Measurements from ENCODE around the gene CLIC1.

The CLIC1 gene

DNA sequence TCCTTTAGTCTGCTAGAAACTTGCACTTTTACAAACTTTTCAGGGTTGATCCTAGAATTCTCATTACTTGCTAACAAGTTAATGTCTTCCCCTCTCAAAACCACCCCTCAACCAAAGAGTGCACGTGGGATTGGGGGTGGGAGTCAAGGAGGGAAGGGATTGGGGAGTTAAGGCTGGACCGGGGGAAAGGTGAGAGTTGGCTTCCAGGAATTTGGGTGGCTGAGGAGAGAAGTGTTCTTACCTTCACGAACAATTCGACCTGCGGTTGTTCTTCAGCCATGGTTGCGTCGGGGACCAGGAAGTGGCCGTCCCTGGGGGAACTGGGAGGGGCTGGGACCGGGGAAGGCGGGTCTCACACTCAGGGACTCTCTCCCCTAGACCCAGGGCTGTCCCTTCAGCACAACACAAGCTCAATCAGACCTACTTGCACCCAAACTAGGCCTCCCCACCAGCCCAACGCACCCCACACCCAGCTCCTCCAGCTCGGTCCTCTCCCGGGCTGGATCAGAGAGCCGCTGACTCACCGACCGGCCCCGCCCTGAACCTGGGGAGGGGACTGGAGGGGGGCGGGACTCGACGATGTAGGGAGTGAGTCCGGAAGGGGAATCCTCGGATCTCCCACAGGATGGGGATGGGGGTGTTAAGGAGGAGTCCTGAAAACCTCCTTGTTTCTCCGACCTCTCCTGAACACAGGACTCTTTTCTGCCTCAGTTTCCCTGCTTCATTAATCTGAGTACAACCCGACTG lies at the start of gene CLIC1:
Gene CLIC1, minus strand, starts transcription at position 510 of the 747 bp plus-strand sequence. Its CDS starts 230 bp downstream, at position 280.
- ChIA-PET CTCF (interaction anchor here (1.5 to 11.4 kb wide), 6 partner anchors 8 to 71 kb away, joined by 4 to 73 read pairs (median 14); partner anchors contain the start of genes DDAH2, LSM2 and MPIG6B), POLR2A (interaction anchor here (0.5 to 1.3 kb wide), 4 partner anchors 9 to 189 kb away, joined by 3 to 5 read pairs (median 4); partner anchors contain the start of genes HSPA1B, LSM2 and NFKBIL1)
- TF ChIP-seq, protein P1, sequence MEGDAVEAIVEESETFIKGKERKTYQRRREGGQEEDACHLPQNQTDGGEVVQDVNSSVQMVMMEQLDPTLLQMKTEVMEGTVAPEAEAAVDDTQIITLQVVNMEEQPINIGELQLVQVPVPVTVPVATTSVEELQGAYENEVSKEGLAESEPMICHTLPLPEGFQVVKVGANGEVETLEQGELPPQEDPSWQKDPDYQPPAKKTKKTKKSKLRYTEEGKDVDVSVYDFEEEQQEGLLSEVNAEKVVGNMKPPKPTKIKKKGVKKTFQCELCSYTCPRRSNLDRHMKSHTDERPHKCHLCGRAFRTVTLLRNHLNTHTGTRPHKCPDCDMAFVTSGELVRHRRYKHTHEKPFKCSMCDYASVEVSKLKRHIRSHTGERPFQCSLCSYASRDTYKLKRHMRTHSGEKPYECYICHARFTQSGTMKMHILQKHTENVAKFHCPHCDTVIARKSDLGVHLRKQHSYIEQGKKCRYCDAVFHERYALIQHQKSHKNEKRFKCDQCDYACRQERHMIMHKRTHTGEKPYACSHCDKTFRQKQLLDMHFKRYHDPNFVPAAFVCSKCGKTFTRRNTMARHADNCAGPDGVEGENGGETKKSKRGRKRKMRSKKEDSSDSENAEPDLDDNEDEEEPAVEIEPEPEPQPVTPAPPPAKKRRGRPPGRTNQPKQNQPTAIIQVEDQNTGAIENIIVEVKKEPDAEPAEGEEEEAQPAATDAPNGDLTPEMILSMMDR (IDR thresholded peaks at IDR 0.05; ENCODE audit: control extremely low read depth, extremely low read depth, low read depth, missing control alignments): no peak
- DNase-seq (ENCODE audit: extremely low spot score): peak; percentile 83

DNA sequence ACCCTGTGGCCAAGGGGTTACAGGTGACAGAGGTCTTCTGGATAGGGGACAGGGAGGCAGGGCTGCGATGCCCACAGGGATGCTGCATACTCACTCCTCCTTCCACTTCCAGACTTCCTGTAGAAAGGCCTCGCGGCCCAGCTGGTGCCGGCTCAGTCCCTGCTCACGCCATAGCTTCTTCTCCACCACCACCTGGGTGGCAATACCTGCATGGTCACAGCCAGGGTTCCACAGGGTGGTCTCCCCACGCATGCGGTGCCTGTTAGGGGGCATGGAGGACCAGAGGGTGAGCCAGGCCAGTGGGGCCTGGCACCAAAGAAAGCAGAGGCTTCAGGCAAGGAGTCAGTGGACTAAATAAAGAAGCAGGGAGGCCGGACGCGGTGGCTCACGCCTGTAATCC lies 49.1 kb upstream of the CLIC1 start:
- POLR2A ChIA-PET: no interaction called here
- TF ChIP-seq, protein P1 (IDR thresholded peaks at IDR 0.05; ENCODE audit: control extremely low read depth, extremely low read depth, low read depth, missing control alignments): no peak
- no peak for DNase-seq (ENCODE audit: extremely low spot score)
- CTCF ChIA-PET: interaction anchor here (1.0 to 7.2 kb wide), 6 partner anchors 8 to 44 kb away, joined by 3 to 41 read pairs (median 5); partner anchors contain the start of gene VWA7

DNA sequence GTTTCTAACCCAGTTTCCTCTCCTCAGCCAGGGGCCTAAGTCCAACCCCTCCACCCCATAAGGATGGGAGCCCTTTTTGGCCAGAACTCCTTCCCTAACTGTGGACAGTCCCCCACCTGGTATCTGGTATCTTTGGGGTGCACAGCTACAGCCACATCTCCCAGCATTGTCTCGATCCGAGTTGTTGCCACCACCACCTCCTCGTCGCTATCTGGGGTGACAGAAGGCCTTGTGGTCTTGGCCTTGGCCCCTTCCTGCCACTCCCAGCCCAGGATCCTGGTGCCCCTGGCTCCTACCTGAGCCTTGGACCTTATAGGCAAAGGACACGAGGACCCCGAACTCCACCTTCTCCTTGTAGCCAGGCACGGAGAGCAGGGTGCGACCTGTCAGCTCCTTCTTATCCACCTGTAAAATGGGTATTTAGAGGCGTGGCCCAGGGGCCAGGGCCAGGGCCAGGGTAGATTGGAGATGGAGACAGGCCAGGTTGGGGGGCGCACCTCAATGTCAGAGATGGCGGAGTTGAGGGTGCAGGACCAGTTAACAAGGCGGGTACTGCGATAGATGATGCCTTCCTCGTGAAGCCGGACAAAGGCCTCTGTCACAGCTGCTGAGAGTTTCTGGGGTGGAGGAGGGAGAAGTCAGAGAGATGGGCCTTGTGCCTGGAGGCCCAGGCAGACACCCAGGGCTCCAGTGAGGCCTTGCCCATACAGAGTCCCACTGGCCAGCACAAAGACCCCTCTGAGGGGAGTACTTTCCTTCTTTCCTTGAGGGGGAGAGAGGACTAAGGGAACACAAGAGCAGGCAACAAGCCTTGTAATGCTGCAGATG lies 48.0 kb upstream of the CLIC1 start:
- CTCF ChIA-PET: interaction anchor here (1.3 to 7.2 kb wide), 3 partner anchors 10 to 15 kb away, joined by 4 to 41 read pairs (median 10); no protein-coding TSS in a partner anchor
- POLR2A ChIA-PET: no interaction called here
- TF ChIP-seq, protein P1 (IDR thresholded peaks at IDR 0.05; ENCODE audit: control extremely low read depth, extremely low read depth, low read depth, missing control alignments): no peak
- no peak for DNase-seq (ENCODE audit: extremely low spot score)

DNA sequence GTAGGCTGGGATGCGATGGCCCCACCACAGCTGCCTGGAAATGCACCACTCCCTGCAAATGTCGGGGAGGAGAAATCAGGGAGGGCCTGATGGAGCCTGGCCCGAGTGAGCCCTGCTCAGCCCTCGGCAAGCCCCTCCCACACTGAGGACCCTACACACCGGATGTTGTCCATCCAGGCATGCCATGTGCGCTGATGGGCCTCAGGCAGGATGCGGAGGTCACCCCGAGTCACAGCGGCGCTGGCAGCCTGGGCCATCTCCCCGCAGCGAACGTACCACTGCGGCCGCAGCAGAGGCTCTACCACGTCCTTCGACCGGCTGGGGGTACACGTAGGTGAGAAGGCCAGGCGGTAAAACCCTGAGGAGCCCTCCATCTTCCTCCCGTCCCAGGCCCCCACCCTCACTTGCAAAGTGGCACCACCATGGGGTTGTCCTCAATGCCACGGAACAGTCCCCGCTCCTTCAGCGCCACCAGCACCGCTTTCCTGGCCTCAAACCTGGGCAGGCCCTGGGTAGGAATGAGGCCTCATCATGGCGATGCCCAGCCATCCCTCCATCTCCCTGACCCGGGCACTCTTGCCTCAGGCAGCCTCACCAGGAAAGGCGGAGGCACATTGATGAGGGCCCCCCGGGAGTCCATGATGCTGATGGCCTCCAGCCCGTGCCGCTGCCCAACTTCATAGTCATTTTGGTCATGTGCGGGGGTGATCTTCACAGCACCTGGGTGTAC lies 46.0 kb upstream of the CLIC1 start:
- TF ChIP-seq, protein P1 (IDR thresholded peaks at IDR 0.05; ENCODE audit: control extremely low read depth, extremely low read depth, low read depth, missing control alignments): no peak
- CTCF ChIA-PET: interaction anchor here (1.9 to 7.2 kb wide), 4 partner anchors 8 to 13 kb away, joined by 9 to 41 read pairs (median 20); no protein-coding TSS in a partner anchor
- POLR2A ChIA-PET: no interaction called here
- DNase-seq (ENCODE audit: extremely low spot score): no peak

DNA sequence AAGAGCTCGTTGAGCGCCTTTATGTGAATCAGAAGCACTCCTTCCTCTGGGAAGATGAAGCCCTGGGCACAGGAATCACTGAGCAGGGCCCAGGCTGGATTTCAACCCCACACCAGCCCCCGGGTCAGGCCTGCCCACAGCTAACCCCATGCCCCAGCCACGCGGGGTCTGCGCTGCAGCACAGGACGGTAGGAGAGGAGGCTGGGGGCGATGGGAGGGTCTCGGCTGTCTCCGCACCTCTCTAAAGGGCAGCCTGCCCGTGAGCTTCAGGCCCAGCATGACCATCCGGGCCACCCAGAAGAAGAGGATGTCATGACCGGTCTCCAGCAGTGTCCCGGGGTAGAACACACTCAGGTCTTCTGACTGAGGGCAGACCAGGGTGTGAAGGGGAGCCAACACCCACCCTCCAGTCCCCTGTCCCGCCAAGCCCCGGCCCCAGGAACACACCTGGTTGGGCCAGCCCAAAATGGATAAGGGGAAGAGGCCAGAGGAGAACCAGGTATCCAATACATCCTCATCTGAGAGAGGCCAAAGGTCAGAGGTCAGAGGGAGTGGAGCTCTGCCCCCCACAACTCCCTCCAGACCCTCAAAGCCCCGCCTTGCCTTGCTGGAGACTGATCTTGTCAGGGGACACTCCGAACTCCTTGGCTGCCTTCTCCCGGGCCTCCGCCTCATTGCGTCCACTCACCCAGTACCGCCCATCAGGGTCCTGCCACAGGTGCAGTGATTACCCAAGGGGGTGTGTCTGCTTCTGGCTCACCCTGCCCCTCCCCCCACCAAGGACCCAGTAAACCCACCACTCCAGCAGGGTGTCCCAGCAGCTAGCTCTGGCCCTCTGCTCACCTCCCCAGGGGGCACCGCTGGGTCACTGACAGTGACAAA lies 45.2 kb upstream of the CLIC1 start:
- TF ChIP-seq, protein P1 (IDR thresholded peaks at IDR 0.05; ENCODE audit: control extremely low read depth, extremely low read depth, low read depth, missing control alignments): no peak
- DNase-seq (ENCODE audit: extremely low spot score): no peak
- POLR2A ChIA-PET: interaction anchor here (0.8 kb wide), 1 partner anchor 12 kb away, joined by 3 read pairs; no protein-coding TSS in a partner anchor
- CTCF ChIA-PET: interaction anchor here (1.0 to 4.6 kb wide), 3 partner anchors 10 to 15 kb away, joined by 5 to 31 read pairs (median 9); partner anchors contain the start of gene VARS1
